Central memory CD8-positive, alpha-beta T cell (primary cell): ENCODE measurements around the gene LAMC2.

Source experiments
- ATAC-seq: fragments of 150-1000 bp; cut with Tn5 transposase; replicated peaks from 2 replicates; pipeline ENCODE4 v1.10.0; 2022; ENCODE audit warnings: mild to moderate bottlenecking, moderate FRiP score, moderate number of reproducible peaks; ENCODE audit not compliant: poor library complexity, severe bottlenecking; ENCODE audit errors: extremely low read depth
- DNase-seq, 2 donors: peaks; one replicate each; pipeline ENCODE4 v3.0.0; 2021; ENCODE audit warnings: low spot score in 2 of 2
- H3K27ac Mint-ChIP-seq: one replicate; pipeline ENCODE4 v1.8.0; 2022; ENCODE audit warnings: low read depth, mild to moderate bottlenecking, moderate library complexity, mixed read lengths
- H3K27me3 Mint-ChIP-seq: one replicate; pipeline ENCODE4 v1.8.0; 2022; ENCODE audit warnings: mixed read lengths
- H3K36me3 Mint-ChIP-seq: one replicate; pipeline ENCODE4 v1.8.0; 2022; ENCODE audit warnings: mild to moderate bottlenecking, moderate library complexity, mixed read lengths; ENCODE audit not compliant: insufficient read depth
- H3K4me1 Mint-ChIP-seq: one replicate; pipeline ENCODE4 v1.8.0; 2022; ENCODE audit warnings: mixed read lengths
- H3K4me3 Mint-ChIP-seq: one replicate; pipeline ENCODE4 v1.8.0; 2022; ENCODE audit warnings: mild to moderate bottlenecking, moderate library complexity, mixed read lengths
- H3K9me3 Mint-ChIP-seq: one replicate; pipeline ENCODE4 v1.8.0; 2022; ENCODE audit warnings: mixed read lengths

The LAMC2 gene

GRCh38 chr1:183291802-183292514, 105.9 kb downstream of the LAMC2 start:
- no peak overlapping the region for H3K4me3 Mint-ChIP-seq
- ATAC-seq, result no peak

GRCh38 chr1:183293241-183293640, 107.2 kb downstream of the LAMC2 start:
- H3K4me3 Mint-ChIP-seq, result no peak overlapping the region
- no peaks in the 10 kb centered on the region for H3K4me1 Mint-ChIP-seq
- H3K27ac Mint-ChIP-seq, result no peak overlapping the region
- H3K36me3 Mint-ChIP-seq, result no peaks in the 10 kb centered on the region
- ATAC-seq (no peak), DNase-seq (no peak)
- H3K9me3 Mint-ChIP-seq, result no peaks in the 10 kb centered on the region
- peaks cover 37% of the 10 kb centered on the region for H3K27me3 Mint-ChIP-seq

More at GRCh38 chr1:183291802-183292514, 105.9 kb downstream of the LAMC2 start:
- no peak for DNase-seq
- Mint-ChIP-seq H3K27me3 (peaks cover 24% of the 10 kb centered on the region), H3K27ac (no peak overlapping the region), H3K4me1 (no peaks in the 10 kb centered on the region), H3K9me3 (no peaks in the 10 kb centered on the region), H3K36me3 (no peaks in the 10 kb centered on the region)

- H3K4me3 Mint-ChIP-seq, result no peak overlapping the region
- ATAC-seq (no peak), DNase-seq (no peak)
- H3K27ac Mint-ChIP-seq, result no peak overlapping the region
- no peaks in the 10 kb centered on the region for H3K9me3 Mint-ChIP-seq
- H3K27me3 Mint-ChIP-seq, result peaks cover 43% of the 10 kb centered on the region
- no peaks in the 10 kb centered on the region for H3K36me3 Mint-ChIP-seq
- H3K4me1 Mint-ChIP-seq, result no peaks in the 10 kb centered on the region
These were observed 107.8 kb downstream of the LAMC2 start for GRCh38 chr1:183293876-183294275.
